Tibial artery (tissue), 4 donors: ENCODE measurements around the gene CPB2.

Experiments
- DNase-seq, 2 donors: peaks; one replicate each; pipeline ENCODE4 v3.0.0-alpha.2; 2019
- H3K27ac ChIP-seq, 2 donors: fragments of 200-600 bp; sonication (generic) in 1 of 2; 1 replicate in 1 of 2; 2 replicates in 1 of 2; pipeline ENCODE4 v1.5.1; 2018 to 2019; ENCODE audit warnings: mild to moderate bottlenecking in 1 of 2
- H3K27me3 ChIP-seq, 2 donors: fragments of 200-600 bp; sonication (generic) in 1 of 2; one replicate each; pipeline versions ENCODE4 v1.5.1 to v1.6.0; 2016 to 2019
- H3K36me3 ChIP-seq, 3 donors: fragments of 200-600 bp; sonication (generic) in 2 of 3; one replicate each; pipeline ENCODE4 v1.5.1; 2016 to 2019; ENCODE audit warnings: mild to moderate bottlenecking in 2 of 3
- H3K4me1 ChIP-seq, 4 donors: fragments of 200-600 bp; sonication (generic) in 2 of 4; 1 replicate in 3 of 4; 2 replicates in 1 of 4; pipeline ENCODE4 v1.5.1; 2016 to 2019
- H3K4me3 ChIP-seq, 2 donors: fragments of 200-600 bp; sonication (generic) in 1 of 2; 1 replicate in 1 of 2; 2 replicates in 1 of 2; pipeline ENCODE4 v1.5.1; 2018 to 2019; ENCODE audit warnings: mild to moderate bottlenecking in 2 of 2
- H3K9me3 ChIP-seq, 3 donors: fragments of 200-600 bp; sonication (generic) in 1 of 3; one replicate each; pipeline ENCODE4 v1.5.1; 2016 to 2019
- CTCF ChIP-seq, 2 experiments: fragments of 200-600 bp in 1 of 2; fragments of 450-650 bp in 1 of 2; IDR thresholded peaks; one replicate each; pipeline ENCODE4 v1.5.1; 2017 to 2019; ENCODE audit warnings: antibody characterized with exemption in 2 of 2, mild to moderate bottlenecking in 1 of 2, moderate library complexity in 1 of 2
- intact Hi-C: fragments of 100-400 bp; cut with DNase I; formaldehyde crosslinking; loops from one replicate; pipeline ENCODE4 v1.15.0; 2023; ENCODE audit warnings: low total_unique reads

CPB2 gene

DNA sequence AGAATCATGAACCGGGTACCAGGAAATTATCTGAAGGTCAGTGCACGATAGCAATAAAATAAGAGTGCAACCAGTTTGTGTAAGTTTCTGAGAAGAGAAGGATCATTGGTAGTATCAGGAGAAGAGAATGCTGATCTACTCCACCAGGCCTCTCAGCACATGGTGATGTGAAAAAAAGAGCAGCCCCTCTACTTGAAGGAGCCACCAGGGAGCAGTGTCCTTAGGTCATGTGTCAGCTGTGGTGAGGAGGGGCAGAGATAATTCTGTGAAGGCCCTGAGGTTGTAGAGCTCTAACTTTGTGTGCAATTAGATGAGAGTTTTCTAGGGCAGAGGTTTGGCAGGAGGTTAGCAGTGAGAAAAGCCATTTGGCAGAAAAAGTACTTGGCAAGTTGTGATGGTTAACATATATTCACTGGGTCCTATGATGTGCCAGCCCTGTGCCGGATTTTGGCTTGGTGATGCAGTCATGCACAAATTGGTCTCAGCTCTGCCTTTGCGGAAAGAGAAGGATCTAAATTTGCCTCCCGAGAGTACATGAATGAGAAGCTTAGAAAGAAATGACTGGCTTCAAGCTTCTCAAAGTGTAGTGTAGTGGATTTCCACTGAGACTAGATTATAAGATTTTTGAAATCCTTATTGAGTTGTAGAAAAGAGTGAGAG is 33.1 kb downstream of the CPB2 start:
- TF ChIP-seq CTCF (IDR thresholded peaks at IDR 0.05), result no peak
- no peak overlapping the region for H3K4me3 ChIP-seq
- no peak for DNase-seq
- no peaks in the 10 kb centered on the region for H3K9me3 ChIP-seq
- no peaks in the 10 kb centered on the region for H3K27me3 ChIP-seq
- H3K27ac ChIP-seq, result no peak overlapping the region
- no peaks in the 10 kb centered on the region for H3K4me1 ChIP-seq
- H3K36me3 ChIP-seq, result no peaks in the 10 kb centered on the region
- intact Hi-C loops, result no loop called here

DNA sequence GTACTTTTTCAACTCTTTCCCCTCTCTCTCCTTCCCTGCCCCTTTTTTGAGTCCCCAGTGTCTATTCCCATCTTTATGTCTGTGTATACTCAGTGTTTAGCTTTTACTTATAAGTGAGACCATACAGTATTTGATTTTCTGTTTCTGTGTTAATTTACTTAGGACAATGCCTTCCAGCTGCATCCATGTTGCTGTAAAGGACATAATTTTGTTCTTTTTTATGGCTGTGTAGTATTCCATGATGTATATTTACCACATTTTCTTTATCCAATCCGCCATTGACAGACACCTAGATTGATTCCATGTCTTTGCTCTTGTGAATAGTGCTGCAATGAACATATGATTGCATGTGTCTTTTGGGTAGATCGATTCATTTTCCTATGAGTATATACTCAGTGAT is 41.5 kb downstream of the CPB2 start:
- DNase-seq, result no peak

DNA sequence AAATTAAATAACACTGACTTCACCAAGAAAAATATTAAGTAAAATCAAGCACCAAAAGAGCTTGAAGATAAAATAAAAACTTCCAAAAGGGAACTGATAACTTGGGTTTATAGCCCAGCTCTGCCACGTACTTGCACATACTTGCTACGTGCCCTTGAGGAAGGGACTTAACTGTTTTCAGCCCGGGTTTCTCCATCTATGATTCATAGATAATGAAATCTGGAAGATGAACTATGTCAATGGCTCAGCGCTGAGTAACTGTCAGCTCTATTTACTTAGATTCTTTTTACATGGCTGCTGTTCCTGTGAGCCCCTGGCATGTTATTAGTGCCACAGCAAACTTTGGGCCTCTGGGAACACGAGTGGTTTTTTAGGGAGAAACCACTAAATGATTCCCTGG is 42.6 kb downstream of the CPB2 start:
- no peak overlapping the region for H3K27ac ChIP-seq
- TF ChIP-seq CTCF (IDR thresholded peaks at IDR 0.05), result no peak
- DNase-seq, result no peak
- no peaks in the 10 kb centered on the region for H3K9me3 ChIP-seq
- no peak overlapping the region for H3K4me3 ChIP-seq
- intact Hi-C loops, result no loop called here
- H3K27me3 ChIP-seq, result no peaks in the 10 kb centered on the region
- no peaks in the 10 kb centered on the region for H3K4me1 ChIP-seq
- H3K36me3 ChIP-seq, result no peaks in the 10 kb centered on the region

More for the DNA sequence above, 41.5 kb downstream of the CPB2 start:
- H3K27me3 ChIP-seq, result no peaks in the 10 kb centered on the region
- no peak for TF ChIP-seq CTCF (IDR thresholded peaks at IDR 0.05)
- H3K27ac ChIP-seq, result no peak overlapping the region
- no peaks in the 10 kb centered on the region for H3K9me3 ChIP-seq
- no peaks in the 10 kb centered on the region for H3K36me3 ChIP-seq
- no peak overlapping the region for H3K4me3 ChIP-seq
- intact Hi-C loops, result no loop called here
- H3K4me1 ChIP-seq, result no peaks in the 10 kb centered on the region

DNA sequence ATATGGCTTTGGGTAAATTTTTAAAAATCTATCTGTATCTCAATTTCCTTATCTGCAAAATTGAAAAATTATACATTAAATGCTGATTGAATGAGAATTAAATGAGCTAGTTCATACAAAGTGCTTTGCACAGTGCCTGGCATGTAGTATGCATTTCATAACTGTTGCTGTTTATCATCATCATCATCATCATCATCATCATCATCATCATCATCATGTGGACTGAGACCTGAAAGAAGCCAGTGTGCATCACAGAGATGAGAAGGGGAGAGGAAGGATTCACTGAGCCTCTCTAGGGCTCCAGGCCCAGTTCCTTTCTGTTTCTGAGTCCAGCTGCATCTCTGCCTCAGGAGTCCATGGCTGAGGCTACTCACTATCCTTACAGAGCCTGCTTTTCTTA is 45.4 kb downstream of the CPB2 start:
- Histone ChIP-seq H3K27me3 (no peaks in the 10 kb centered on the region), H3K9me3 (no peaks in the 10 kb centered on the region), H3K27ac (no peak overlapping the region), H3K4me1 (no peaks in the 10 kb centered on the region), H3K4me3 (no peak overlapping the region), H3K36me3 (no peaks in the 10 kb centered on the region)
- intact Hi-C loops, result no loop called here
- DNase-seq, result no peak
- no peak for TF ChIP-seq CTCF (IDR thresholded peaks at IDR 0.05)

DNA sequence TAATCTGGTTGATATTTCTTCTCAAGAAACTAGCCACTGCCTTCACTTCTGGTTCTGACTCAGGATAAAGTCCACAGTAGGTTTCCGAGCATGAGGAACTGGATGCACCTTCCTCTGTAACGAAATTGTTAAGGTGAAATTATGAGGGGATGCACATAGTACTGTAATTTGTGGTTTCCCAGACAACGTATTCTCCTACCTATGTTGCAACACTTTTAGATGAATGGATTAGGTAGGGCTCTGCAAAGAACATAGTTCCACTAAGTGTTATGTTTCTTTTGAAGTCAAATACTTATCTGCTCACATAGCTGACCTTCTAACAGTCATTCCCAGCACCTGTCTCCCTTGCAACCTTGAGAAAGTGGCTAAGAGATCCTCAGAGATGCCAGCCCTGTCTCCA is 46.6 kb downstream of the CPB2 start:
- no peak for DNase-seq
- no peak overlapping the region for H3K4me3 ChIP-seq
- intact Hi-C loops, result no loop called here
- H3K9me3 ChIP-seq, result no peaks in the 10 kb centered on the region
- H3K27me3 ChIP-seq, result no peaks in the 10 kb centered on the region
- H3K36me3 ChIP-seq, result no peaks in the 10 kb centered on the region
- peaks cover 0 to 3% (median 0%) of the 10 kb centered on the region in 4 donors for H3K4me1 ChIP-seq
- no peak for TF ChIP-seq CTCF (IDR thresholded peaks at IDR 0.05)
- H3K27ac ChIP-seq, result no peak overlapping the region
